Measurements from ENCODE around the gene MAEA. TPM values are rescaled to one million over a fixed set of nuclear protein-coding genes. Genes with fewer than 3 reads are reported as not detected.
A peak's percentile ranks its signal among the peaks of the same experiment; 100 is the strongest.

Gene MAEA
- total and polyA plus RNA-seq, 11 donors = 38.1 to 57.2 (median 45.1) TPM

DNA sequence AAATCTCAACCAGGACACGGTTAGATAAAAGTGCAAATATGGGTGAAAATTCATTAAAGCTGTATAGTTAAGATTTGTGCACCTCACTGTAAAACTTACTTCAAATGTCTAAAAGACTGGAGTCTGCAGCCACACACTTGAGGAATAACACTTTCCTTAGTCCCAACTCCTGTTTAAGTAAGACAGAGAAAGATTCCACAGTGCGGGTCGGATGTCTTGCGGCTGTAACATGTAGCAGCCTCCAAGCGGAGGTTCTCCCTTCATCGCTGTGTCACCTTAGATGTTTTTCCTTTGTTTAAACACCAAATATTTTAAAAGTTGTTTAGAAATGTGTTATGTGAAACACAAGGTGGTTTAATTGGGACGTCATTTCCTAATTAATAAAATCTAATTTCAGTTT is 905 bp upstream of the MAEA start:
- no peak for DNase-seq
- TF ChIP-seq POLR2A (IDR thresholded peaks at IDR 0.05) (no peak), CTCF (IDR thresholded peaks at IDR 0.05) (no peak)
- 54 to 74% (median 68%) methylated on average over 7 of the region's 7 CpGs for WGBS, 4 donors
- H3K27ac ChIP-seq = peak overlapping the region in 11 of 12 donors; percentile 20 to 96 (median 89)
- no peaks in the 10 kb centered on the region for H3K27me3 ChIP-seq
- no peak for ATAC-seq
- H3K9me3 ChIP-seq = peaks cover 0 to 4% (median 0%) of the 10 kb centered on the region in 12 donors
- peaks cover 0 to 3% (median 0%) of the 10 kb centered on the region in 9 donors for H3K36me3 ChIP-seq
- intact Hi-C loops (cut with DNase I) = loop anchor here in 5 of 10 donors (2.0 to 5.0 kb wide), 5 partner anchors 36 to 64 kb away; partner anchors contain the start of genes UVSSA (in 2 of the 5) and CTBP1 (in 1 of the 5)
- H3K4me1 ChIP-seq = peaks cover 10 to 43% (median 38%) of the 10 kb centered on the region in 12 donors
- peak overlapping the region; percentile 81 to 99 (median 96) for H3K4me3 ChIP-seq

DNA sequence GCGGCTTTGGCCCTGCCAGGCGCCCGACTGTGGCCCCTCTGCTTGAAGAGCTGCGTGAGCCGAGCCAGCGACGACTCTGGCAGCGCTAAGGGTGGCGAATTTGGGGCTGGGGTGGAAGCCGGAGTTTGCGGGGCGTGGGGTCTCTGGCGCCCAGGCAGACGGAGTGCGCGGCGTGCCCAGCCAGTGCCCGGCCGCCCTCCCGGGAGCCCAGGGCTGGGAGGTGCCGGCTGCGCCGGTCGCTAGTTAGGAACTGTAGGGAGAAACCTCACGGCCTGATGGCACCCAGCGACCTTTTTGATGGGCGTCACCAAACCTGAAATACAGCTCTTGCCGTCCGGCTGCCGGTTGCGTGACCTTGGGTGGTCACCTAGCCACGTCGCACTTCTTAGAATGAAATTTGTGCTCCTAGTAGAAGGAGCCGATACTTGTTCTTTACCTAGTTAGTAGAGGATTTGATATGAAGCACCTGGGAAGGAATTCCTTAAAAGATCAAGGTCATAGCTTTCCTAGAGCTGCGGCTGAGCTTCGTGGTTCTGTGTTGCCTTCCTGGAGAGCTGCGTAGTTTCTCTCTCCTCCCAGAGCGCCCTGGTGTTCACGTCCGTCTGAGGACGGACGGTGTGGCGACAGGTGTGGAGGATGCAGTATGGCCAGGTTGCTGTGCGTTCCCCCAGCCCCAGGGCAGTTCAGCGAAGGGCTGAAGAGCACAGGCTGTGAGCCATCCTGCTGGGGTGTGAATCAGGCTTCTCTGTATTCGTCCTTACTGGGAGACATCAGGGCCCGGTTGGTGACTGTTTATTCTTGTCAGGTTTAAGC is 680 bp downstream of the MAEA start:
- DNase-seq (no peak), ATAC-seq (peak in 1 of 4 donors; percentile 4)
- peaks cover 0 to 4% (median 0%) of the 10 kb centered on the region in 12 donors for H3K9me3 ChIP-seq
- peaks cover 15 to 58% (median 53%) of the 10 kb centered on the region in 12 donors for H3K4me1 ChIP-seq
- intact Hi-C loops (cut with DNase I) = loop anchor here in 2 of 10 donors (2.0 to 5.0 kb wide), 2 partner anchors 47 to 56 kb away; partner anchors contain the start of gene UVSSA (in 1 of the 2)
- peaks cover 0 to 5% (median 0%) of the 10 kb centered on the region in 9 donors for H3K36me3 ChIP-seq
- no peaks in the 10 kb centered on the region for H3K27me3 ChIP-seq
- peak overlapping the region; percentile 75 to 96 (median 90) for H3K27ac ChIP-seq
- H3K4me3 ChIP-seq = peak overlapping the region; percentile 81 to 99 (median 96)
- WGBS, 4 donors = 0 to 2% (median 1%) methylated on average over 31 to 47 of the region's 47 CpGs
- TF ChIP-seq POLR2A (IDR thresholded peaks at IDR 0.05) = no peak
- TF ChIP-seq CTCF (IDR thresholded peaks at IDR 0.05) = no peak

GRCh38 chr4:1291091-1291490 is 1.4 kb downstream of the MAEA start:
- Histone ChIP-seq H3K27me3 (no peaks in the 10 kb centered on the region), H3K9me3 (peaks cover 0 to 4% (median 0%) of the 10 kb centered on the region in 12 donors), H3K4me1 (peaks cover 15 to 58% (median 53%) of the 10 kb centered on the region in 12 donors), H3K4me3 (peak overlapping the region; percentile 81 to 99 (median 96)), H3K36me3 (peaks cover 0 to 5% (median 0%) of the 10 kb centered on the region in 9 donors), H3K27ac (peak overlapping the region in 11 of 12 donors; percentile 75 to 96 (median 91))
- intact Hi-C loops (cut with DNase I) = loop anchor here in 2 of 10 donors (2.0 to 5.0 kb wide), 2 partner anchors 46 to 56 kb away; partner anchors contain the start of gene UVSSA (in 1 of the 2)
- ATAC-seq = no peak
- DNase-seq = no peak
- no peak for TF ChIP-seq POLR2A (IDR thresholded peaks at IDR 0.05)
- no peak for TF ChIP-seq CTCF (IDR thresholded peaks at IDR 0.05)
- 46 to 61% (median 59%) methylated on average over 9 of the region's 9 CpGs for WGBS, 4 donors
